Measurements from ENCODE around the gene COX7A2L.
"Not testable (repeated sequence)": the region's sequence is repeated elsewhere in the genome, so short reads cannot be mapped to it uniquely, and the experiment has no call there.

COX7A2L gene

DNA sequence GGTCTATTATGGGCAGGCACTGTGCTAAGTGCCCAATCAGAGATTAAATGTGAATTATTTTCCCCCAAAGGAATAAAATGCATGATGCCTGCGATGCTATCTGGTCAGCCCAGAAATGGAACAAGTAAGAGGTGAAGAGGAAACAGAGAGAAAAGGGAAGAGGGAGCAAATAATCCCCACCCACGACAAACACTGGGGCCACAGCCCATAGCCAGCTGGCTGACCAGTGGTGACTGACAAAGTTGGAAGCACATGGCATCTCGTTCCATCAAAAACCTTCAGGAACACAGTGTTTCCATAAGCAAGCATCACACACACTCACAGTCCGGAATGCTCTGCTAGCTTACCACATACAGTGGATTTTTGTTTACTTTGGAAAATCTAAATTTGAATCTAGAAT, 21.1 kb upstream of the COX7A2L start:
- H3K36me3 ChIP-seq (replicated peaks in 1 of 2; ENCODE audit: control insufficient read depth in 2 of 2, insufficient read depth in 2 of 2, low read length in 2 of 2), result no peaks in the 10 kb centered on the region
- H4K8ac ChIP-seq (ENCODE audit: low read depth, low read length), result no peak overlapping the region
- H3K23ac ChIP-seq (ENCODE audit: low read depth, low read length, poor library complexity), result no peak overlapping the region
- DNase-seq (ENCODE audit: low spot score), result no peak
- H2AK5ac ChIP-seq (ENCODE audit: low read depth, low read length), result no peak overlapping the region
- no peak overlapping the region for H3K18ac ChIP-seq (ENCODE audit: low read length)
- H3K27ac ChIP-seq (replicated peaks; ENCODE audit: low read length), result no peak overlapping the region
- H3K9ac ChIP-seq (ENCODE audit: low read depth, low read length, poor library complexity), result no peak overlapping the region
- H2BK120ac ChIP-seq (ENCODE audit: low read depth, low read length), result no peak overlapping the region
- no peaks in the 10 kb centered on the region for H3K79me1 ChIP-seq (ENCODE audit: low read depth, low read length)
- H4K91ac ChIP-seq (ENCODE audit: low read depth, low read length, poor library complexity), result no peak overlapping the region
- peaks cover 0 to 17% (median 0%) of the 10 kb centered on the region in 3 experiments for H3K27me3 ChIP-seq (ENCODE audit: control insufficient read depth in 3 of 3, insufficient read depth in 3 of 3, low read depth in 1 of 3, low read length in 3 of 3)
- H3K4me3 ChIP-seq (ENCODE audit: low read length in 2 of 2), result no peak overlapping the region
- no peak overlapping the region for H2AFZ ChIP-seq (ENCODE audit: low read length)
- no peak overlapping the region for H3K4ac ChIP-seq (ENCODE audit: low read length)
- no peak overlapping the region for H2BK5ac ChIP-seq (ENCODE audit: low read length)
- no peaks in the 10 kb centered on the region for H3K9me3 ChIP-seq (replicated peaks in 1 of 2; ENCODE audit: control insufficient read depth in 2 of 2, insufficient read depth in 1 of 2, low read depth in 1 of 2, low read length in 2 of 2)
- H3K4me1 ChIP-seq (ENCODE audit: control insufficient read depth in 2 of 2, insufficient read depth in 1 of 2, low read depth in 1 of 2, low read length in 2 of 2), result no peaks in the 10 kb centered on the region
- no CpG with 5 or more reads among the region's 4 CpGs for WGBS, 2 donors (ENCODE audit: extremely low coverage in 2 of 2, insufficient read length in 2 of 2, insufficient replicate concordance in 1 of 2)
- H3K4me2 ChIP-seq (ENCODE audit: insufficient read depth, low read length, poor library complexity, severe bottlenecking), result no peak overlapping the region
- no peak overlapping the region for H3K14ac ChIP-seq (ENCODE audit: low read length)
- H2BK12ac ChIP-seq (ENCODE audit: low read length), result no peak overlapping the region
- no peak overlapping the region for H2BK15ac ChIP-seq (ENCODE audit: low read length)

DNA sequence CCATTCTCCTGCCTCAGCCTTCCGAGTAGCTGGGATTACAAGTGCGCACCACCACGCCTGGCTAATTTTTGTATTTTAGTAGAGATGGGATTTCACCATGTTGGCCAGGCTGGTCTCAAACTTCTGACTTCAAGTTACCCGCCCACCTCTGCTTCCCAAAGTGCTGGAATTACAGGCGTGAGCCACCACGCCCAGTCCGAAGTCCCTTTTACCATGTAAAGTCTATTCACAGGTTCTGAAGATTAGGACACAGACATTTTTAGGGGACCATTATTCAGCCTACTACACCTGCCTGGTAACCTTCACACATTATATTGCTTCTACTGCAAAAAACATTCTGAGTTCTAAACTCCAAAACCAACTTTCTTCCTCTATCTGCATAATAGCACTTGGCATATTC, 19.0 kb upstream of the COX7A2L start:
- H4K91ac ChIP-seq (ENCODE audit: low read depth, low read length, poor library complexity); H2BK5ac ChIP-seq (ENCODE audit: low read length); H3K27ac ChIP-seq (replicated peaks; ENCODE audit: low read length); H3K9me3 ChIP-seq (replicated peaks in 1 of 2; ENCODE audit: control insufficient read depth in 2 of 2, insufficient read depth in 1 of 2, low read depth in 1 of 2, low read length in 2 of 2); H3K4me1 ChIP-seq (ENCODE audit: control insufficient read depth in 2 of 2, insufficient read depth in 1 of 2, low read depth in 1 of 2, low read length in 2 of 2); H2BK15ac ChIP-seq (ENCODE audit: low read length); DNase-seq (ENCODE audit: low spot score); H2AFZ ChIP-seq (ENCODE audit: low read length); H3K4me3 ChIP-seq (ENCODE audit: low read length in 2 of 2); H3K79me1 ChIP-seq (ENCODE audit: low read depth, low read length); H2AK5ac ChIP-seq (ENCODE audit: low read depth, low read length); H4K8ac ChIP-seq (ENCODE audit: low read depth, low read length); H3K23ac ChIP-seq (ENCODE audit: low read depth, low read length, poor library complexity); H3K18ac ChIP-seq (ENCODE audit: low read length); H3K4ac ChIP-seq (ENCODE audit: low read length); H2BK12ac ChIP-seq (ENCODE audit: low read length); H3K36me3 ChIP-seq (replicated peaks in 1 of 2; ENCODE audit: control insufficient read depth in 2 of 2, insufficient read depth in 2 of 2, low read length in 2 of 2); H3K9ac ChIP-seq (ENCODE audit: low read depth, low read length, poor library complexity); H2BK120ac ChIP-seq (ENCODE audit: low read depth, low read length); H3K4me2 ChIP-seq (ENCODE audit: insufficient read depth, low read length, poor library complexity, severe bottlenecking); H3K14ac ChIP-seq (ENCODE audit: low read length): not testable (repeated sequence)
- WGBS, 2 donors (ENCODE audit: extremely low coverage in 2 of 2, insufficient read length in 2 of 2, insufficient replicate concordance in 1 of 2), result no CpG with 5 or more reads among the region's 7 CpGs
- H3K27me3 ChIP-seq (ENCODE audit: control insufficient read depth in 3 of 3, insufficient read depth in 3 of 3, low read depth in 1 of 3, low read length in 3 of 3), result peaks cover 0 to 17% (median 0%) of the 10 kb centered on the region in 3 experiments

DNA sequence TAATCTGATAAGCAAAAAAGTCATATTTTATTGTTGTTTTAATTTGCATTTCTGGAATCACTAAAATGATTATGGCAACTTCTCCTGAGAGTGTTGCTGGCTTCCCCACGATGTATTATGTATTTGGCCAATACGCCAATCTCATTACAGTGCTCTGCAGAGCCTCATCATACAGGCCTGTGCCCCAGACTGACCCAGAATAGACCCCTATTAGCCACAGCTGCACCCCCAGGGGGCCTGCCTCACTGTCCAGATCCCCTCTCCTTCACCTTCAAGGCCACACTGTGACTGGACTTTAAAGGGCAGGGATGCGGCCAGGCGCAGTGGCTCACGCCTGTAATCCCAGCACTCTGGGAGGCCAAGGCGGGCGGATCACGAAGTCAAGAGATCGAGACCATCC, 17.4 kb upstream of the COX7A2L start:
- Histone ChIP-seq H3K27ac (replicated peaks; ENCODE audit: low read length) (no peak overlapping the region), H3K23ac (ENCODE audit: low read depth, low read length, poor library complexity) (no peak overlapping the region), H3K14ac (ENCODE audit: low read length) (no peak overlapping the region), H3K9me3 (replicated peaks in 1 of 2; ENCODE audit: control insufficient read depth in 2 of 2, insufficient read depth in 1 of 2, low read depth in 1 of 2, low read length in 2 of 2) (no peaks in the 10 kb centered on the region), H3K4ac (ENCODE audit: low read length) (no peak overlapping the region), H2AFZ (ENCODE audit: low read length) (no peak overlapping the region), H4K91ac (ENCODE audit: low read depth, low read length, poor library complexity) (no peak overlapping the region), H3K18ac (ENCODE audit: low read length) (no peak overlapping the region), H3K9ac (ENCODE audit: low read depth, low read length, poor library complexity) (no peak overlapping the region), H3K79me1 (ENCODE audit: low read depth, low read length) (no peaks in the 10 kb centered on the region), H2BK12ac (ENCODE audit: low read length) (no peak overlapping the region), H3K4me3 (ENCODE audit: low read length in 2 of 2) (no peak overlapping the region), H3K27me3 (ENCODE audit: control insufficient read depth in 3 of 3, insufficient read depth in 3 of 3, low read depth in 1 of 3, low read length in 3 of 3) (peaks cover 0 to 10% (median 0%) of the 10 kb centered on the region in 3 experiments), H3K36me3 (replicated peaks in 1 of 2; ENCODE audit: control insufficient read depth in 2 of 2, insufficient read depth in 2 of 2, low read length in 2 of 2) (no peaks in the 10 kb centered on the region), H2BK5ac (ENCODE audit: low read length) (no peak overlapping the region), H2BK15ac (ENCODE audit: low read length) (no peak overlapping the region), H2AK5ac (ENCODE audit: low read depth, low read length) (no peak overlapping the region), H2BK120ac (ENCODE audit: low read depth, low read length) (no peak overlapping the region), H4K8ac (ENCODE audit: low read depth, low read length) (no peak overlapping the region), H3K4me2 (ENCODE audit: insufficient read depth, low read length, poor library complexity, severe bottlenecking) (no peak overlapping the region), H3K4me1 (ENCODE audit: control insufficient read depth in 2 of 2, insufficient read depth in 1 of 2, low read depth in 1 of 2, low read length in 2 of 2) (no peaks in the 10 kb centered on the region)
- no peak for DNase-seq (ENCODE audit: low spot score)
- no CpG with 5 or more reads among the region's 9 CpGs for WGBS, 2 donors (ENCODE audit: extremely low coverage in 2 of 2, insufficient read length in 2 of 2, insufficient replicate concordance in 1 of 2)

DNA sequence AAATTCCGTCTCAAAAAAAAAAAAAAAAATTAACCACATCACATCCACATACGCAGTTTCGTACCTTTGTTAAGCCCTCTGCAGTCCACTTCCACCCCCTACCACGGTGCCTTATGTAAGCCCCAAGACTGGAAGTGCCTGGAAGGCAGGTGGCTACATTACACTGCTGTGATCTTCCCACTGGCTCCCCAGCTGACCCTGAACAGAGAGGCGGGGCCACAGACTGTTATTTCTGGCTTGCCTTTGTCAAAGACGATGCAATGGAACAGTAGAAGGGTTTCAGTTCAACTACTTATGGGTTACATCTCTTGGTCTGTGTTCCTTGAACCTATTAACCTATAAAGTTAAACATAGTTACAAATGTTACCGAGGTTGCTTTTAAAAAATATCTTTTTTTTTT, 15.7 kb upstream of the COX7A2L start:
- no peaks in the 10 kb centered on the region for H3K4me1 ChIP-seq (ENCODE audit: control insufficient read depth in 2 of 2, insufficient read depth in 1 of 2, low read depth in 1 of 2, low read length in 2 of 2)
- H2BK5ac ChIP-seq (ENCODE audit: low read length), result no peak overlapping the region
- no peak overlapping the region for H2AK5ac ChIP-seq (ENCODE audit: low read depth, low read length)
- no peak overlapping the region for H2BK12ac ChIP-seq (ENCODE audit: low read length)
- no peak overlapping the region for H3K23ac ChIP-seq (ENCODE audit: low read depth, low read length, poor library complexity)
- DNase-seq (ENCODE audit: low spot score), result no peak
- H2BK120ac ChIP-seq (ENCODE audit: low read depth, low read length), result no peak overlapping the region
- H3K27me3 ChIP-seq (ENCODE audit: control insufficient read depth in 3 of 3, insufficient read depth in 3 of 3, low read depth in 1 of 3, low read length in 3 of 3), result peaks cover 0 to 8% (median 0%) of the 10 kb centered on the region in 3 experiments
- no peak overlapping the region for H3K9ac ChIP-seq (ENCODE audit: low read depth, low read length, poor library complexity)
- H3K9me3 ChIP-seq (replicated peaks in 1 of 2; ENCODE audit: control insufficient read depth in 2 of 2, insufficient read depth in 1 of 2, low read depth in 1 of 2, low read length in 2 of 2), result no peaks in the 10 kb centered on the region
- no peaks in the 10 kb centered on the region for H3K79me1 ChIP-seq (ENCODE audit: low read depth, low read length)
- no peak overlapping the region for H2BK15ac ChIP-seq (ENCODE audit: low read length)
- H3K36me3 ChIP-seq (replicated peaks in 1 of 2; ENCODE audit: control insufficient read depth in 2 of 2, insufficient read depth in 2 of 2, low read length in 2 of 2), result no peaks in the 10 kb centered on the region
- H4K91ac ChIP-seq (ENCODE audit: low read depth, low read length, poor library complexity), result no peak overlapping the region
- H4K8ac ChIP-seq (ENCODE audit: low read depth, low read length), result no peak overlapping the region
- H3K4me3 ChIP-seq (ENCODE audit: low read length in 2 of 2), result no peak overlapping the region
- no peak overlapping the region for H3K27ac ChIP-seq (replicated peaks; ENCODE audit: low read length)
- H3K18ac ChIP-seq (ENCODE audit: low read length), result no peak overlapping the region
- no peak overlapping the region for H3K4me2 ChIP-seq (ENCODE audit: insufficient read depth, low read length, poor library complexity, severe bottlenecking)
- no peak overlapping the region for H2AFZ ChIP-seq (ENCODE audit: low read length)
- H3K4ac ChIP-seq (ENCODE audit: low read length), result no peak overlapping the region
- no CpG with 5 or more reads among the region's 7 CpGs for WGBS, 2 donors (ENCODE audit: extremely low coverage in 2 of 2, insufficient read length in 2 of 2, insufficient replicate concordance in 1 of 2)
- no peak overlapping the region for H3K14ac ChIP-seq (ENCODE audit: low read length)

Measured in neuronal stem cell (in vitro differentiated cells).